ENCODE data around the gene FBXO31.

The FBXO31 gene

DNA sequence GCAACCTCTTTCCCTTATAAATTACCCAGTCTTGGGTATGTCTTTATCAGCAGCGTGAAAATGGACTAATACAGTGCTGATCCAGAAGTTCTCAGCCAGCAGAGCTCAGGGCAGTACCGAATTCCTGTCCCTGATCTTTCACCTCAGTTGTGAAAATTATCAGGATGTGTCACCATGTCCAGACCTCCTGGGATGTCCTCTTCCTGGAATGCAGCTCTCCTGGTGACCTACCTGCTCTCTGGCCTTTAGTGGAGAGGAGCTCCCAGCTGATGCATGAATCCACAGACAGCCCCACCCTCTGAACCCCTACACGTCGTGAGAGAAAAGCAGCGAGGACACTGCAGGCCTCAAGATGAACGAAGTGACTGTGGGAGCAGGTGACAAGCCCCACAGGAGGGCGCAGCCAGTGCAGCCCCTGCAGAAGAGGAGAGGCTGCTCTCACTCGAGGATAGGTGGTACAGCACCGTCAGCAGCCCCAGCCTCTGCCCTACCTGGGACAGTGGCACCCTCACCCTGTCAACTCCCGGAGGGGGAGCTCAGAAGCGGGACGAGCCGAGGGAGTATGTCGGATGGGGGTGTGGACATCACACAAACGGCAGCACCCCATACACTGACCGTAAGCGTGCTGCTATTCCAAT, 44.4 kb downstream of the FBXO31 start:
- no peak for DNase-seq

DNA sequence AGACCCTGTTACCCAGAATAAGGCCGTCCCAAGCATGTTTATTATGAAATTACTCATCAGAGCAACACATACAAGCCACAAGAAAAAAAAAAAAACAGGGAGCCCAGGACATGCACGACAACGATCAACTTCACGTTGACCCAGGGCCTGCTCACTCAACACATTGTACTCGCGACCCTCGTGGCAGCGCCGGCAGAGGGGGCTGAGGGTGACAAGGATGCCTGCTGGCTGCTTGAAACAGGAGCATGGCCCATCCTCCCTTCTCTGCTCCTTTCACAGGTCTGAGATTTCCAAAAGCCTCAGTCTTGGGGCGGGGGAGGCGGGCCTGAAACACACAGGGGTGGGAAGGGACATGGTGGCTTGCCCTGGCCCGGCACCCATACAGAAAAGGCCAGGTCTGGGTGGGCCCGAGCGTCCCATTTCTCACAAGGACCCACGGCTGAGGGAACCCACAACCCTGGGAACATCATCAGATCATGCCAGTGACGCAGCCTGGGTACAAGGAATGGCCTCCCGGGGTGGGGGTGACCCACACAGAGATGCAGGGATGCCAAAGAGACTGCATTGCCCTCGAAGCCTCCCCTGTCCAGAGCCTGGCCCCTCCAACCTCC, 45.3 kb downstream of the FBXO31 start:
- no peak for DNase-seq

DNA sequence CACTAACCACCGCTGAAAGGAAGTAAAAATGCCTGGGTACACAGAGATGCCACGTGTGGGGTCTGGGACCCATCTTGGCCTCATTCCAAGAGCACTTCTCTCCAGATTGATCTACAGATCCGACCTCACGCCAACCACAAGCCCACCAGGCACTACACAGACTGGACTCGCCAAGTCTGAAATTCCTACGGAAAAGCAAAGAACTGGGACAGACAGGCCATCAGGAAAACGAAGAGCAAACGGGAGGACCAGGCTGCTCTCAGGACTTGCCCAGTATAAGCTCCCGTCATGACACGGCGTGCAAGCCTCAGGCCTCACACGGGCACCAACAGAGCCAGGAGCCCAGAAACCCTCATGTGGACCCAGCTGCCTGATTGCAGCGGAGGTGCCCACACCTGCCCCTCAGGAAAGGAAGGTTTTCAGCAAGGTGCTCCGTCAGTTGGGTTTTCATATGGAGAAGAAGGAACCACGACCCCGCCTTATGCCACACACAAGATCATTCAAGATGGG, 46.3 kb downstream of the FBXO31 start:
- DNase-seq, result no peak

DNA sequence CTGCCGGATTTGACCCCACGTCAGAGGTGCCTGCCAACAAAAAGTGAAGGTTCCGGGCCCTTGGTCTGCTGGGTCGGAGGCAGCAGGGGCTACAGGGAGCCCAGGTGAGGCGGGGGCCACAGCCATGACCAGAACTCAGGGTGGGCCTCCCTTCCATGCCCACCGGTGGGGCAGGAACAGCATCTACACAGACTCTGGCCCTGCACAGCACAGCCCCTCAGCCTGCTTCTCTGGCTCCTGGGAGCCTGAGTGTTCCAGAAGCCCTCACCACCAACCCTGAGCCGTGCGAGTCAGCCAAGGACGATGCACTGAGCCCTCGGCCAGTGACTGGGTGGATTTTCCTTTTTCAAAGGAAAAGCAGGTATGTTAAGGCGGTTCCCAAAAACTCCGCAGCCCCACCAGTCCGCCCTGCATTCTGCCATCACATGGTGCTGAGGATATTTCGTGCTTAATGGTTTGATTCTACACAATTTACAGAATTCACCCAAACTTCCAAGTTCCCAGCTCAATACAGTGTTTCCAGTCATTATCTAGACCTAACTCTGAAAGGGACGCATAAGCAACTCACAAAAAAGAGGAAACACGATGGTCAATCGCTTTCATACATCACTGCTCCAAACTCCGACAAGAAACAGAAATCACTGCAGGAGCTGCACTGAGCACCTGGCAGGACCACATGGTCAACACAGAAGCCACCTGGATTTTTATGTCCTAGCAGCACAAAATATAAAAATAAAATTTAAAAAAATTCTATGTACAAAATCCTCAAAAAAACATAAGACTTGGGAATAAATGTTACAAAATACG, 46.9 kb downstream of the FBXO31 start:
- no peak for DNase-seq

DNA sequence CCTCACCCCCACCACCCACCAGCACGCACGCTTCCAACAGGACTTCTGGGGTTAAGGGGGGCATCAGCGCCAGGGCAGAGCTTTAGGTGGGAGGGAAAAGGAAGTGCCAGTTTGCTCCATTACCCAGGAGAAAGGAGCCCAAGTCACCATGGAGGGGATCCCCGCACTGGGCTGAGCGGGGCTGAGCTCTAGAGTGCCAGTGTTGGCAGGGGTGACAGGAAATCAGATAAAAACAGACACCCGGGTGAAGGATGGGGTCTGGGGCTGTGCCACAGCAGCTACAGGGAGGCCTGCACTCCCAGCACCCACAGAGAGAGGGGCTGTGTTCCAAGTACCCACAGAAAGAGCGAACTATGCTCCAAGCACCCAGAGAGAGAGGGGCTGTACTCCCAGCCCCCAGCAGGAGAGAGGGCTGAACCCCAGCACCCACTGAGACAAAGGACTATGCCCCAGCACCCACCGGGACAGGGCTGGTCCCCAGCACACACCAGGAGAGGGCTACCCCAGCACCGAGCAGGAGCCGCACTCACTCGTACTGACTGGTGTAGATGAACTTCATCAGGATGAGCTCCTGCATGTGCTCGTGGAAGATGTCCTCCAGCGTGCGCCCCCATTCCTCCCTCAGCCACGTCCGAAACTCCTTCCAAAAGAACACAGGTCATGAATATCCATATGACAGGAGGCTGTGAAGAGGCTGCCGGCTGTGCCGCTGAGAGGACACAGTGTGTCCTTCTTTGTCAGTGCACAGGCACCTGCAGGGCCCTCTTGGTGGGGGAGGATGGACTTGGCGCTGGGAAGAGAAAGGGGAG, 47.7 kb downstream of the FBXO31 start:
- no peak for DNase-seq

DNA sequence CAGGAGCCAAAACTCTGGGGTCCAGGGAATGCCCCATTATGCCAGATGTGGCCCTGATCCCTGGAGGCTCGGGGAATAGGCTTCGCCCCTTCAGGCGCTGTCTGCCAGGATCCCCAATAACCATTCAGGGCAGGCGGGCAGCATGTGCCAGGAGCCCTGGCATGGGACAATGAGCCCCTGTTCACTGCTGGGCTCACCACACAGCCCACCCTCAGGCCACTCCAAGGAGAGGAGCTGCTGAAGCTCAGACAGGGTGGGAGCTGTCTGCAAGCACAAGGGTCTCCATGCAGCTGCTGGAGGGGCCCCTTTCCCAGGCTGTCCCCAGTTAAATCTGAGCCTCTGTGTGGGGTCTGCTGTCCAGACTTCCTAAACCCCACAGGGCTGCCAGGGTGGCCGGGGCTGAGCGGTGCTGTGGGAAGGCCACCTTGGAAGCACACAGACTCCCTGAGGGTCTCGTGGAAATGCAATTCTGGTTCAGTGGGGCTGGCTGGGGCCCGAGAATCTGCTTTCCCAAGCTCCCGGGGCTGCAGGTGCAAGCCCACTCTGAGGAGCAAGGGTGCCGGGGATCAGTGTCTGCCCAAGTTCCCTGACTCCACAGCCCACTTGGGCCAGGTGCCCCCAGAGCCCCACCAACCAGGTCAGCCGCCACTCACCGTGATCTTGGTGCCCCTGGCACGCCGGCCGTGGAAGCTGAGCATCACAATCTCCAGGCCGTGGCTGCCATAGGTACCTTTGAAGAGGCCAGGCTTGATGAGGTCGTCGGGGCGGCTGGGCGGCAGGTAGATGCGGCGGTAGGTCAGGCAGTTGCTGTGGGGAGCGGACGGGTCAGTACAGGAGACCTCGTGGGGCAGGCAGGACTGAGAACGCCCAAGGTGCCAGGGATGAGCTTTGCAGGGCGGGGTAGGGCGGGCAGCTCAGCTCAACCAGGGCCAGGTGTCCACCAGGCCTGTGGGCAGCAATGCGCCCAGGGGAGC, 48.6 kb downstream of the FBXO31 start:
- DNase-seq, result no peak

DNA sequence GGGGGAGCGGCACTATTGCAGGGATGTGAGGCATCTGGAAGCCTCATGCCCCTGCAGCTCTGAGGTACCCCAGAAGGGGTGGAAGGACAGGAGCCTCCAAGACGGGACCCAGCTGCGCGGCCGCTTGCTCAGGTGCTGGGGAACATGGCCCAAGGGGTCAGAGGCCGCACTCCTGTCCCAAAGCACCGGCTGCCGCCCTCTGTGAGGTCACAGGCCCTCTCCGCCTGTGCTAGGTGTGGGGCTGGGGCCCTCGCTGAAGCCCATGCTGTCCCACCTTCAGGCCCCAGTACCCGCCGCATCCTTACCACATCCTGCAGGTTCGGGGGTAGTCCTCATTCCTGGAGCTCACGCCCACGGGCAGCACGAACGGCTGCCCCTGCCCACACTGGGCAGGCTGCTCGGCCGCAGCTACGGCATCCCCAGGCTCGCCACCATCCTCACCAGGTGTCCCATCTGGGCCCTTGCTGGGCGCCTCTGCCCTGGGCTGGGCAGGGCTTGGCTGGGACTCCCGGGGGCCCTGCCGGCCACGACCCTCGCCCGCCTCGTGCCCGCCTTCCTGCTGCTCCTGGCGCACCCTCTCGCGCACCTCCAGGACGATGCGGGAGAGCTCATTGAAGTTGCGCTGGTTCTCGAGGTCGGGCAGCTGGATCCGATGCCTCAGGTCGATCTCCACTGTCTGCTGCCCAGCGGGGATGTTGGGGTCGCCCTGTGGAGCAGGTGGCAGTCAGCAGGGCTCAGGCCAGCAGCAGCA, 49.8 kb downstream of the FBXO31 start:
- no peak for DNase-seq

DNA sequence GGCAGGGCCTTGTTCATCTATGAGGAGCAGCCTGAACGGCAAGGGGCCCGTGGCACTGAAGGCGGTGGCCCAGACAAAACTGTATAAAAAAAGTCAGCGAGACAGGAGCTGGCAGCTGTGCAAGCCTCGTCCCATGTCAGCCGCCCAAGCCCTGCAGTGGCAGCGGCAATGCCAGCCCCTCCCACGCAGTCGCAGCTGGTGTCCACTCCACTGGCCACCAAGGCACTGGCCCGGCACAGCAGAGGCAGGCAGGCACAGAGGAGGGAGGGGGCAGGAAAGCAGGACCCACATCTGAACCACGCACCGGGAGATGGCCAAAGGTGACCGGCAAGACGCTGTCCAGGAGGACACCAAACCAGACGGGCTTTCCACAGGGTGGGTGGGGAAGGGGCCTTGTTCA, 50.5 kb downstream of the FBXO31 start:
- no peak for DNase-seq

DNA sequence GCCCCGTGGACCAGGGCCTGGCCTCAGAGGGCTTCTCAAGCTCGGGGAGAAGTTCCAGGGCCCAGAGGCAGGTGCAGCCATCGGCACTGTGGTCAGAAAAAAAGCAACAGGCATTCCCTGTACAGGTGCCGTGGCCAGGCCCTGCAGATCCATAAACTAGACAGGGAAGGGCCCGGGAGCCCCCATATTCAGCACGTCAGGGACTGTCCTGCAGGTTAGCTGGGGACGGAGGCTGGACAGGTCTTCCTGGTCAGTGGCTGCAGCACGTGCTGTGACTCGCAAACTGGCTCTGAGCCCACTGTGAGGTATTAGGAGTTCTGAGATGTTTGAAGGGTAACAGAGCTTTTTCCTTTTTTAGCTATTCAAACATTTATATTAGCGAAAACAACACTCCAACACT, 51.4 kb downstream of the FBXO31 start:
- no peak for DNase-seq

DNA sequence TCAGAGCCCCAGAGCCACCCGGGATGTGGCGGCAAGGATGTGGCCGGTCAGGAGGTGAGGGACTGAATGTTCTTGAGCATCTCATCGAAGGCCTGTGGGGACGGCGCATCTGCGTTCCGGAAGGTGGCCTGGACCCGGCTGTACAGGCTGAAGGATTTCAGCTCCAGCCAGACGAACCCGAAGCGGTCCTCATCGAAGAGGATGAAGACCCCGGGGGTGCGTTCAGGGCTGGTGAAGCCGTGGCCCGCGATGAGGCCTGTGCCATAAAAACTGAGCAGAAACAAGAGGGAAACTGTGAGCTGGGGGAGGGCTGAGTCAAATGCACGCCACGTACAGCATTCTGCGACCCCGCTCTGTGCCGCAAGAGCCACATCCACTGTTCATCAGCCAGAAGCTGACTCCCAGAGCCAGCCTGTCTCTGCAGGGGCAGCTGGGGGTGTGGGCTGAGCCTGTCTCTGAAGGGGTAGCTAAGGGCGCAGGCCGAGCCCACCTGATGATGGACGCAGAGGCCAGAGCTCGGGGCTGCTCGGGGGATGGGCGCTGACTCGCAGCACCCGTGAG, 52.3 kb downstream of the FBXO31 start:
- no peak for DNase-seq

DNA sequence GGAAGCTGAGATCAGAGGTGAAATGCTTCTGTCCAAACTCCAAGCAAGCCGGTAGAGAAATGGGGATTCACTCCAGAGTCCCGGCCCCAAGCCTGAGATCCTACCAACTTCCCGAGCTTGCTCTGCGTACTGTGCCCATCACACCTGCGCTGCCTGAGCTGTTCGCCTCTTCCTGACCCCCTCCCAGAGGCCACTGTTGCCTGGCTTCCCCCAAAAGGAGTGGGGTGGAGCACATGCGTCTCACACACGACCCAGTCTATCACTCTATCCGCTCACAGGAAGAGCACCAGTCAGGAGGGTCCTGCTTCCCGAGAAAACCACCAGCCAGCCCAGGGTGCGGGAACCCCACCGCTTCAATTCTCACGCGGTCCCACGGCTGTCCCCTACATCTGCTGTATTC, 52.9 kb downstream of the FBXO31 start:
- no peak for DNase-seq

DNA sequence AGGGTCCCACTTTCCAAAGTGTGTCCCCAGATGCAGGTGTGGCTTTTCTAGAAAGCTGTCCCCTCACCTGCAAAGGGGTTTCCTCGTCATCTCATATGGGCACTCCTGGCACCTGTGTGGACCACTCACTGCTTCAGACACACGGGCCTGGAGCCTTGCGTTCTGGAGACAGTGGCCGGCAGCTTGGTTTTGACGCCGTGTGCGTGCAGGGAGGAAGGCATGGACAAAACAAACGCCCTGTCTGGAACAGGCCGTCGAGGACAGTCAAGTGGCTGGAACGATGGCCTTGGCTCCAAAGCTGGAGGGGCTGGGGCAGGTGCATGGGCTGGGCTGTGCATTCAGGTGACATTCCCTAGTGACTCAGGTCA, 53.3 kb downstream of the FBXO31 start:
- DNase-seq, result no peak

DNA sequence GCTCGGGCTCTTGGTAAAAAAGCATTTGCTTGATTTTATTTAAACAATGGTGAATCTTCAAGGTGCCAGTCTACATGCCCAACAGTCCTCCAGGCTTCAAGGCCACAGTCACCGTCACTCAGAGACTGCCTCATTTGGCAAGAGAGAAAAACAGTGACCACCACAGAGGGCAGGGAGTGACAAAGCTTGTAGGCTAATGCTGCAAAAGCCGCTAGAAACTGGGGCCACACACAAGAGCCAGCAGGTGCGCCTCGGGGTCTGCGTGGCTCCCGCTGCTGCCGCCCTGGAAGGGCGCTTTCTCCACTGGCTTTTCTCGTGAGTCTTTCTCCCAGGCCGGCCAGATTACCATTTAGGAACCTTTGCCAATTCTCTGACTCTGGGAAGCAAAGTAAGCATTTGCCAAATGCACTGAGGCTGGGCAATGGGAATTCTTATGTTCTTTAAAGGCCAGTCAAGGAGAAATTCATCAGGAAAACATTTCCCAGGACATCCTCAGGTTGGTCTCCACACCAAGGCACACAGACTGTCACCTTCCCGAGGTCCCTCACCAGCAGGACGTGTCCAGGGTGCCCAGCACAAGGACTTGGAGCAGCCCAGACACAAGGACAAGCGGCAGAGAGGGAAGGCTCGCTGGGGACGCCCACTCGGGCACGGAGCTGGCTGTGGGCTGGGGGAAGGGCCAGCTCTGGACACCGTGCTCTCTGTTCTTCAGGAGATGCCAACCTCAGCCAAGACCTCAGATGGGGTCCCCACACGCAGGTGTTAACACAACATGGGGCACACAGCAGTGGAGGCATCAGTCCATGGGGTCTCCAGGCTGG, 53.9 kb downstream of the FBXO31 start:
- no peak for DNase-seq

DNA sequence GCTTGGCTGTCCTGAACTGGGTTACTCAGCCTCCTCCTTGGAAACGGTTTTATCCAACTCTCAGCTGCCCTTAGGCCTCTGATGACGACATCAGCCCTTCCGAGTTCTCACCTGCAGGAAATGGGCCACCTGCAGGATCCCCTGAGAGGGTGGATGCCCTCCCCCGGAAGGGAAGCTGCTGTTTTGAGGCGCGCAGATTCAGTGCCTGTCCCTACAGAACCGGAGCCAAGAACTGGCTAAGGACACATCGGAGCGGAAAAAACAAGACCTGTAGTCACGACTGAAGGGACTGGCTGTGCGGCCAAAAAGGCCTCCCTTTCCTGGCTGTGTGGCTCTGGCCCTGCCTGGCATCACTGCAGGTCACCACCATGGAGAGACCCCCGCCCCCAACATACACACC, 54.7 kb downstream of the FBXO31 start:
- DNase-seq, result no peak

DNA sequence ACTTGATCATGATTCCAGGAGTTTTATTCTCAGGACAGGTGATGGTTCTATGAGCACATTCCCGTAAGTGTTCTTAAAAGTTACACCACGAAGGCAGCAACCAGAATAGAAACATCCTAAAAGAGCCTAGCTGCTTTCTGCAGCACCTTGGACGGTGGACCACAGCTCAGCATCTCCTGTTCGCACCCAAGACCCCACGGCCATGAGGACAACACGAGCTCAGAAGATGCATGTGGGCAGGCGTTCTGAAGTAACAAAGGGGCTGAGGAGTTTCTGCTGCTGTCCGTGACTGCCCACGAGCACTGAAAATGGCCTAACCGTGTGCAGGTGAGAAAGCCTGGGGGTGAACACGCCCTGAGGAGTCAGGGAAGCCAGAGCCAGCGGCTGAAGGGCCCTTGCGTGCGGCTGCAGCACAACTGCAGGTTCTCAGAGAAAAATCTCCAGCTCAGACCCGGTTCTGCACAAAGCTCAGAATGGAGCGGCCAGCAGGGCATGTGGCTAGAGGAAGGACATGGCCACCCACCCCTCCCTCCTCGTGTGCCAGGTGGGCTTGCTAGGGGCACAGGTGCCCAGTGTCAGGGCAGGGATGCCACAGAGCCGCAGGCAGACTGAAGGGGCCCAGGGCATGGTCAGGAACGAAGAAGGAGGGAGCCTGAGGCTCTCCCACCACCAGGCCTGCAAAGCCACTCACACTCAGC, 55.6 kb downstream of the FBXO31 start:
- DNase-seq, result no peak

DNA sequence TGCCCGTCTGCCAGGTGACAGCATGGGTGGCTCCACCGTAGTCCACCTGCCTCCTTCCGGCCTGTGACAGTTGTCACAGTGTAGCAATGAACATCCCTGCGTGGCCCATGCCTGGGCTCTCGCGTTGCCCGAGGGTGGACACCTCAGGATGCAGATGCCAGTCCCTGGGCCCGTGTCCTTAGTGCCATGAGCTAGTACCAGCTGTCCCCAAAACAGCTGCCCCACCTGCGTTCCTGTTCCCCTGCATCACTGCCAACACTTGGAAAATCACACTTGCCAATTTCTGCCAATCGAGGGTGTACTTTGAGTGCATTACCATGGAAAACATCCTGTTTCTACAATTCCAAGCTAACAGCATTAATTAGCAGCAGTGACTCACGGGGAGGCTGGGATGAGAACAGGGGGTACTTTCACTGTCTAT, 57.4 kb downstream of the FBXO31 start:
- DNase-seq, result no peak

DNA sequence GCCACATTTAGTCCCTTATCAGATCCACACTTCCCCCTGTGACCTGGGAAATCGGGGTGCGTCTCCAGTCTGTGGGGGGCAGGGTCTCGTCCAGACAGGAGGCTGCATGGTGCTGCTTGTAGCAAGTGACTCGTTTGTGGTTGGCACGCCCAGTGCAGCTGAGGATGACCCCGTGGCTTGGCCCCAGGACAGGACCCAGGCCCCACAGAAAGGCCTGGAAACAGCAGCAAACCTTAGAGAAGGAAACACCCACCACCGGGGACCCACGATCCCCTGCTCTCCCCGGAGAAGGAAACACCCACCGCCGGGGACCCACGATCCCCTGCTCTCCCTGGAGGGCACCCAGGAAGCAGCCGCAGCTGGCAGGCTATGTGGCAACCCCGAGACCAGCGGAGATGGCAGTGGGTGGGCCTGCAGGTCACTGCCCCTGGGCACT, 58.1 kb downstream of the FBXO31 start:
- no peak for DNase-seq

DNA sequence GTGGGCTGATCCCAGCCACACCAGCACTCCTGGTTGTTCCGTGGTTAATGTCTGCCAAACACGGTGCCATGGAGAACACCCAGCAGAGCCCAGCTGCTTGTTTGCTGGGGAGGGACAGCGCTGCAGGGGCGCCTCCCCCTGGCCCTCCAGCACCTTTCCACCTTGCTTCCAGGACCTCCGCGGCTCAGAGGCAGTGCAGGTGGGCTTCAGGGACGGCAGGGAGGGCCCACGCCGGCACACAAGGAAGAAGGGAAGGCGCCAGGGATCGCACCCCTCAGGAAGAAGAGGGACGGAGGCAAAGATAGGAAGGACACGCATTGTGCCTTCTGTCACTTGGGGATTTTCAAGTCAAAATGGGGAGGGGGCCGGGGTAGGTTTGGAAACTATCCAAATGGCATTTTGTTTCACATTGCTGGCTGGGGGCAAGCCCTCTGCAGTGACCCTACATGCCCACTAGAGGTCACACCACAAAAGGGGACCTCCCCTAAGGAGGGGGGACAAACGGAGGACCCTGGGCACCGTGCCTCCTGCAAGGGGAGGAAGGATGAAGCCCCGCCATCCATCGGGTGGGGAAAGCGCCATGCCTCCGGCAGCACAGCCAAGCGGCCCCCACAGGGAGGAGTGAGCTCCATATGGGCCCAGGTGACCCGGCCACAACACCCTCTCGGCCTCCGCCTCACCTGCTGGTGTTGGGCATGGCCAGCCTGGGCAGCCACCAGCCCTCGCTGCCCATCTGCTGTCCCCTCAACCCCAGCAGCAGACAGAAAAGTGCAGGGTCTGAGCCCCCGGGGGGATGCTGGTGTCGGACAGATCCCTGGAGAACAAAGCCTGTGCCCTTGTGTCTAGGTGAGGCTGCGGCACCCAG, 58.9 kb downstream of the FBXO31 start:
- peak; percentile 46 for DNase-seq

Measured in activated naive CD4-positive, alpha-beta T cell treated with Interleukin-2 at 50 U/mL for 16 hours (primary cell).